Fibroblast of pulmonary artery (primary cell): ENCODE data around the gene RAD52.

Source experiments
- DNase-seq: peaks from one replicate; pipeline ENCODE4 v3.0.0-alpha.2; 2010; ENCODE audit warnings: low read depth
- H3K4me3 ChIP-seq: replicated peaks from 2 replicates; pipeline ENCODE4 v1.5.1; 2011; ENCODE audit warnings: low read depth, mild to moderate bottlenecking, control low read depth, low read length, moderate library complexity
- CTCF ChIP-seq: IDR thresholded peaks from 2 replicates; pipeline ENCODE4 v1.5.1; 2011; ENCODE audit warnings: mild to moderate bottlenecking, control low read depth, low read length, inconsistent platforms; ENCODE audit errors: missing control alignments

The RAD52 gene

DNA sequence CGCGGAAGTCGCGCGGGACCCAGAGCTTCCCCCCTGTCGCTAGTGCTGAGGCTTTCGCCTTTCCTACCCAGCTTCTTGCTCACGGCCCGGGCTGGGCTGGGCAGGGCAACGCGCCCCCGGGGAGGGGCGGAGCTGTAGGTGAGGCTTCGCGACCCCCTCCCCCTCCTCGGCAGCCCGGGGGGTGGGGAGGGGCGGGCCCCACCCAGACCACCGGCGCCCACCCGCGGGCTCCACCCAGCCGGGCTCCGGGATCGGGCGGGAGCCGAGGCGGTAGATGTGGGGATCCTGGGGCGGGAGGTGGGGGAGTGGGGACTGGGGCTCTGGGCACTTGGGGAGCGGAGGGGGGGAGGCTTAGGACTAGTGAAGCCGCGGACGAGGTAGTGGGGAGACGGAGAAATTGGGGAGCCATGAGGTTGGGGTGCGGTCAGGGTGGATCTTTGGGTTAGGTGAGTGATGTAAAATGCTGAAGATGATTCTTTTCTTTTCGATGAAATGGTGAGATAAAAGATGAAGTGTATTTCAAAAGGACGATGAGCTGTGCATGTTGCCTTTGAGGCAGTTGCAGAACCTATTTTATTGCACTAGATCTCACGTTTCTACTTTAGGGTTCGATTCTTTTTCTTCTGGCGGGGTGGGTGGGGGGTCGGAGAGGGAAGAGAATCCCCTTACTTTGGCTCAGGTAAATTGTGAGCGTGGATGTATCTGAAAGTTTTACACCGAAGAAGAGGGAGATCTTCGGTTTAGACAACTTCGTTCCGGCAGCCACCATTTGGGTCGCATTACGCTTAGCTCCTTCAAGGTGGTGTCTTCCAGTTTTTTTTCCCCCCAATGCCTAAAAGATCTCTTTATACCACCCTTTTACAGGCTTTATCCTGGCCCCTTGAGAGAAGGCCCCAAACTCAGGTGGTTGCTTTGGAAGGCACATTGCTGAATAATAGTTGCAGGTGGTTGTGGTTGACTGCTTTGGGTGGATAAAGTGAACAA lies 42.1 kb upstream of the RAD52 start:
- DNase-seq, result peak; percentile 36
- TF ChIP-seq CTCF, result no peak
- H3K4me3 ChIP-seq, result peak overlapping the region; percentile 74

DNA sequence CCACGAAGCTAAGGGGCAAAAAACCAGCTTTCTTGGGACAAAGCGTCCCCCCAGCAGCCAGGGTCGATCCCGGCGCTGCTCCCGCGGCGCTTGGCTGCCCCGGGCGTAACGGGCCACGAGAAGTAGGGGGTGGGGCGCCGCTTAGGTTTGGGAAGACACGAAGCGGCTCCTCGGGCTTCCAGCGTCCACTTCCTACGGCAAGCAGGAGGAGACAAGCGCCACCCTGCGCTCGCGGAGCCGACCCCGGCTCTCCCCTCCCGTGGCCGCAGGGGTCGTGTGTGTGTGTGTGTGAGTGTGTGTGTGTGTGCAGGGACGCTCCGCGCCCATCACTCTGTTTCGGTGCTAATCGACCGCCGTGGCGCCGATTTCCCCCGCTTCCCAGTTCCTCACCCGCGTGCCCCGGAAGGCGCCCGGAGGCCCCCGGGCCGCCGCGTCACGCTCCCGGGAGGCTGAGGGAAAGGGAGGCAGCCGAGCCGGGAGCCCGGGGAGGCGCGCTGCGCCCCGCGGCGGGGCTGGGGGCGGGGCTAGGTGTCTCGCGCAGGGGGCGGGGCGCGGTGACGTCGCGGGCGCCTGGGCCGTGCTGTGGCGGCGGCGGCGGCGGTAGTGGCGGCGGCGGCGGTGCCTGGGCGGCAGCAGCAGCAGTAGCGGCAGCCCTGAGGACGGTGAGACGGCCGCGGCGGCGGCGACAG lies 41.3 kb upstream of the RAD52 start, which contains the start of gene ERC1:
Gene ERC1, plus strand, starts transcription at position 563 of the 689 bp plus-strand sequence. CDS start 36,681 bp downstream, outside the sequence.
- peak within 1 kb of the TSS; percentile 74 for H3K4me3 ChIP-seq
- TF ChIP-seq CTCF, result no peak
- DNase-seq, result peak; percentile 92

DNA sequence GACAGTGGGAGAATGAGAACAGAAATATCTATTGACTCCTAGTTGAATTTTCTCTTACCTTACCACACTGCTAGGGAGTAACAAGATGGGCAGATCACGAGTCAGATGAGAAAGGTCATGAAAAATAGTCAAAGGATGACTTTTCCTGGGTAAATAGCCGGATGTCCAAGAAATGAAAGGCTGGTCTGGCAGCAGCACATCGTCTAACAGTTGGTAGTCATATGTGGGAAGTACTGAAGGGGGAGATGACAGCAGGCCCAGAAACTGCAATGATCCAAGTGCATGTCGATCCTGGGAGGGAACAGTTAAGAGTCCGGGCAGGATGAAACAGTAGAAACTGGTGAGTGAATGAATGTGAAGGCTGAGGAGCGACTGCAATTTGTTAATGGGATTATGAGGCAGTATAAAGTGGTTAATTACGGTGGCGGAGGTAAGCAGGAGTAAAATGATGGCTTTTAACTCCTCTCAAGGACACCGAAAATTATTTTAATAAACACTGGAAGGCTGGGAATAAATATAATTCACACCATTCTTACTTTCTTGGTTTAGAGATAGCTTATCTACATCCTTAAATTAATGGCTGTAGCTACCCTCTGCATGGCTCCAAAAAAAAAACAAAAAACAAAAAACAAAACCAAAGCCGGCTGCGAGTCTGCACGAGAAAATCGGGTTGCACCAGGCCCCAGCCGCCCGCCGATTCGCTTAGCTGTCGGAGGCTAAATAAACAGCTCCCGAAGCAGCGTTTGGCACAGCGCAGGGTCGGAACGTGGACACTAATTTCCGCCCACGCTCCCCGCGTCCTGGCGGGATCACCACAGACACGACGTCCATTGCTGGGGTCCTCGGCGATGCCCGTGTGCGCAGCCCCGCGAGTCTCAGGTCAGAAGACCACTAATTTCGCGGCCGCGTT lies 40.5 kb upstream of the RAD52 start:
- peak overlapping the region; percentile 74 for H3K4me3 ChIP-seq
- peak; percentile 74 for DNase-seq
- TF ChIP-seq CTCF, result peak; percentile 11

- H3K4me3 ChIP-seq, result no peak overlapping the region
- TF ChIP-seq CTCF, result no peak
These were observed 39.6 kb upstream of the RAD52 start for GRCh38 chr12:989051-989450.

DNA sequence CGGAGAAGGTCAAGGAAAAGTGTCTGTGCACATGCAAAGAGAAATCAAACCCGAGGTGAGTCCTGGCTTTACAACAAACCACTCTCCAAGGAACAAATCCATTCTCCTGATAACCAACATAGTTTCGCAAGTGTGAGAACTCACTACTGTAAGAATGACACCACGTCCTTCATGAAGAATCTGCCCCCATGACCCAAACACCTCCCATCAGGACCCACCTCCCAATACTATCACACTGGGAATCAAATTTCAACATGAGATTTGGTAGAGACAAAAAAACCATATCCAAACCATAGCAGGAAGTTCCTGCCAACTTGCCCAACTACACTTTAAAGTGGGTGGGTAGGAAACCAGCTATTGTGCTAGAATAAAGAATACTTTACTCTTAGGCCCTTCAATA lies 39.2 kb upstream of the RAD52 start:
- DNase-seq, result no peak
- H3K4me3 ChIP-seq, result no peak overlapping the region
- TF ChIP-seq CTCF, result no peak

More at GRCh38 chr12:989051-989450, 39.6 kb upstream of the RAD52 start:
- no peak for DNase-seq

GRCh38 chr12:981961-982360 lies 32.5 kb upstream of the RAD52 start:
- DNase-seq, result no peak
- no peak overlapping the region for H3K4me3 ChIP-seq
- no peak for TF ChIP-seq CTCF
